ENCODE data around the gene KNSTRN.

DNA sequence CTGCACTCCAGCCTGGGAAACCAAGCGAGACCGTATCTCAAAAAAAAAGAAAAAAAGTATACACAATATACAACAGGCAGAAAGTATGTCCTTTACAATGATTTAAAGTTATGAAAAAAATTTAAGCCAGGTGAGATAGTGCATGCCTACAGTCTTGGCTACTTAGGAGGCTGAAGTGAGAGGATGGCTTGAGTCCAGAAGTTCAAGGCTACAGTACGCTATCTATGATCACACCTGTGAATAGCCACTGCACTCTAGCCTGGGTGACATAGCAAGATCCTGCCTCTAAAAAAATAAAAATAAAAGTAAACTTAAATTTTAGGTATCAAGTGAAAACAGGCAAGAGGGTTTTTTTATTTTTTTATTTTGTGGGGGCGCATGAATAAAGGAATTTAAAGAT is 3.1 kb upstream of the KNSTRN start:
- TF ChIP-seq, protein P1, sequence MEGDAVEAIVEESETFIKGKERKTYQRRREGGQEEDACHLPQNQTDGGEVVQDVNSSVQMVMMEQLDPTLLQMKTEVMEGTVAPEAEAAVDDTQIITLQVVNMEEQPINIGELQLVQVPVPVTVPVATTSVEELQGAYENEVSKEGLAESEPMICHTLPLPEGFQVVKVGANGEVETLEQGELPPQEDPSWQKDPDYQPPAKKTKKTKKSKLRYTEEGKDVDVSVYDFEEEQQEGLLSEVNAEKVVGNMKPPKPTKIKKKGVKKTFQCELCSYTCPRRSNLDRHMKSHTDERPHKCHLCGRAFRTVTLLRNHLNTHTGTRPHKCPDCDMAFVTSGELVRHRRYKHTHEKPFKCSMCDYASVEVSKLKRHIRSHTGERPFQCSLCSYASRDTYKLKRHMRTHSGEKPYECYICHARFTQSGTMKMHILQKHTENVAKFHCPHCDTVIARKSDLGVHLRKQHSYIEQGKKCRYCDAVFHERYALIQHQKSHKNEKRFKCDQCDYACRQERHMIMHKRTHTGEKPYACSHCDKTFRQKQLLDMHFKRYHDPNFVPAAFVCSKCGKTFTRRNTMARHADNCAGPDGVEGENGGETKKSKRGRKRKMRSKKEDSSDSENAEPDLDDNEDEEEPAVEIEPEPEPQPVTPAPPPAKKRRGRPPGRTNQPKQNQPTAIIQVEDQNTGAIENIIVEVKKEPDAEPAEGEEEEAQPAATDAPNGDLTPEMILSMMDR (IDR thresholded peaks at IDR 0.05; ENCODE audit: low read depth, low read length, missing input control): no peak
- TF ChIP-seq, protein P2, sequence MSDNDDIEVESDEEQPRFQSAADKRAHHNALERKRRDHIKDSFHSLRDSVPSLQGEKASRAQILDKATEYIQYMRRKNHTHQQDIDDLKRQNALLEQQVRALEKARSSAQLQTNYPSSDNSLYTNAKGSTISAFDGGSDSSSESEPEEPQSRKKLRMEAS (IDR thresholded peaks at IDR 0.05): no peak
- TF ChIP-seq GABPA (IDR thresholded peaks at IDR 0.05 in 1 of 2, conservative IDR thresholded peaks at IDR 0.05 in 1 of 2): no peak

Data from liver (tissue), 3 donors.